Stimulated activated CD4-positive, alpha-beta T cell treated with anti-CD3 and anti-CD28 coated beads, Interleukin-12 subunit alpha, Interleukin-12 subunit beta, amount 100 ng/mL, for 4 hours (primary cell): Measurements from ENCODE around the gene VCX3B.
"Not testable (repeated sequence)": the region's sequence is repeated elsewhere in the genome, so short reads cannot be mapped to it uniquely, and the experiment has no call there.

Experiments
- DNase-seq: peaks from one replicate; pipeline ENCODE4 v3.0.0-alpha.2; 2020

VCX3B gene

DNA sequence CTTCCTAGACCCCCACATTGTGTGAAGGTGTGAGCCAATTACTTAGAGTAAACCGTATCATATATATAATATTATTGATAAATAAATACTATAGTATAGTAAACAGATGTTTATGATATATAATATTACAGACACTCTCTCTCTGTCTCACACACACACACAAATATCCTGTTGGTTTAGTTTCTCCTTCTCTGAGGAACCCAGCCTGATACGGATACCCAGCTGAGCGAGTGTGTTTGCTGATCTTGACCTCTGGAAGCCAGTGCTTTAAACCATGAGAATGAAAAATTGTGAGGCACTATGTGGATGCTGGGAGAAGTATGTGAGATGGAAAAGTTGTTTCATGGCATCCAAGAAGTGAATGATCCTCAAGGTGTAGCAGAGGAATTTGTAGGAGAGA, at the start of gene VCX3B:
Gene VCX3B, plus strand, starts transcription at position 301 of the 400 bp plus-strand sequence. CDS start 621 bp downstream, outside the sequence.
- not testable (repeated sequence) for DNase-seq

GRCh38 chrX:8418301-8418700, 46.3 kb upstream of the VCX3B start:
- no peak for DNase-seq

DNA sequence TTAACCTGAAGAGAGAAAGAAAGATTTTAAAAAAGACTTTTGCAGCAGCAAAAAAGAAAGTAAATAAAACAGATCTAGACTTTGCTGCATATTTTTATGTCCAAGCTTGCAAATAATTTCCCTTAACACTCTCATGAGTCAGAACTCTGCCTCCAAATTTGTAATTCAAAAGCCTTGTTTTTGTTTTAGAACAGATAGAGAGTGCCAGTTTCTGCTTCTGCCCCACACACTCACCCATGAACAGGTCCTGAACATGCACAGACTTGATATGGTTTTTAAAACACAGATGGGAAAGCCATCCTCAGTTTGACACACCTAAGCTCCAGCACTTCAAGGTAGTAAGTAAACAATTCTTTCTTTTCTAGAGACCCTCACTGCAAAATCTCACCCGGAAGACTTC, 39.7 kb upstream of the VCX3B start:
- no peak for DNase-seq

DNA sequence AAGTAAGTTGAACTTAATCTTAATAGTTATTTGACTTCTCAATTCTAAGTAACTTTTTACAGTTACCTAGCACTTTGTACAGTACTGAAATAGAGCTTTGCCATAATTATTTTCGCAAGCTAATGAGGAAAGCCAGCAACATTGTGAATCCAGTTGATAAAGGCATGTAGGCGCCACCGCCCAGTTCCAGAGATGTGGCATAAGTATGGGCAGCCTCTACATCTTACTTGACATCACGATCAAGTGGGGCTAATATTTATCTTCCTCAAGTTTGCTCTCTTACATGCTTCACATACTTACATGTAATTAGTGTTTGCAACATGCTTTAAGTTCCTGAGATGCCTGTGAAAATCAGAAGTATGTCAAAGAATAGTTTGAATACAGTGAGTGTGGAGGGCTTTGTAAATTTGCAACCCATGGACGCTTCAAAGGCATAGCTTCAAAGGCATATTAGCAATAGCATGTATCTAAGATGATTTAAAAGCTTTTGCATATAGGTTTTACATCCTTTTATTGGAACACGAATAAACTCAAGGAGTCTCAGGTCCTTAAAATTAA, 34.9 kb upstream of the VCX3B start:
- no peak for DNase-seq

DNA sequence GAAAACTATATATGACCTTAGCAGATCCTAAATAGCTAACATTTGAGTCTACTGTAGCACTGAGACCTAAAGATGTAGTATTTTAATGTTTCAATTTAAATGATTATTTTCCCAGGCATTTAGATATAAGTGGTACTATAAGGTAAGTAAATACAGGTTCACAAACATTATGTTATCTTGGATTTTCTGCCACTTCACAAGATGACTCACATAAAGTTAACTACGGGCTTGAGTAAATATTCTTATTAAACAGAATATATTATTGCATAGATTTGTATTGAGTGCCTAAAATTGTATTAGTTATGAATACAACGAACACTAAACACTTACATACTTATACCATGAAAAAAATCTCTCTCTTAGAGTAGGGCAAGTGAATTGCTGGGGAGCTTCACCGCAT, 34.2 kb upstream of the VCX3B start:
- DNase-seq: no peak

- DNase-seq: no peak
Observed at GRCh38 chrX:8432396-8432795, 32.2 kb upstream of the VCX3B start.

GRCh38 chrX:8433109-8434062, 31.2 kb upstream of the VCX3B start:
- no peak for DNase-seq

GRCh38 chrX:8447368-8447767, 17.3 kb upstream of the VCX3B start:
- no peak for DNase-seq

- not testable (repeated sequence) for DNase-seq
Observed at GRCh38 chrX:8452343-8452742, 12.3 kb upstream of the VCX3B start.

- no peak for DNase-seq
Observed at GRCh38 chrX:8453611-8454010, 11.0 kb upstream of the VCX3B start.

DNA sequence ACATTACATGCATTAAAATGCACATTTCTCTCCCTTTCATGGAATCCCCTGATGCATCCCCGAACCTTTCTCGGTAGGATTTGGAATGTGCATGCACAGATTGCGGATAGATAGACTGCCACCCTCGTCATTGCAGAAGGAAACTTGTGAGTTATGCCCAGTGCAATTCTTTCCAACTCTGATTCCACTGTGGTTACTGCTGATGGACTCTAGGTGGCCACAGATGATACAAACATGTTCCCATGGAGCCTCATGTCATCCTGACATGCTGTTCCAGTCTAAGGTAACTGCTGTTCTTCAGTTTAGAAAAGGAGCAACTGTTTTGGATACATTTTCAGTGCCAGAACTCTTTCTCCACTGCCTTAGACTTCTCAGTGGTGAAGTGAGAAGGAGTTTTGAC, 9.1 kb upstream of the VCX3B start:
- no peak for DNase-seq

- DNase-seq: no peak
Observed at GRCh38 chrX:8462488-8462887, 2.1 kb upstream of the VCX3B start.

DNA sequence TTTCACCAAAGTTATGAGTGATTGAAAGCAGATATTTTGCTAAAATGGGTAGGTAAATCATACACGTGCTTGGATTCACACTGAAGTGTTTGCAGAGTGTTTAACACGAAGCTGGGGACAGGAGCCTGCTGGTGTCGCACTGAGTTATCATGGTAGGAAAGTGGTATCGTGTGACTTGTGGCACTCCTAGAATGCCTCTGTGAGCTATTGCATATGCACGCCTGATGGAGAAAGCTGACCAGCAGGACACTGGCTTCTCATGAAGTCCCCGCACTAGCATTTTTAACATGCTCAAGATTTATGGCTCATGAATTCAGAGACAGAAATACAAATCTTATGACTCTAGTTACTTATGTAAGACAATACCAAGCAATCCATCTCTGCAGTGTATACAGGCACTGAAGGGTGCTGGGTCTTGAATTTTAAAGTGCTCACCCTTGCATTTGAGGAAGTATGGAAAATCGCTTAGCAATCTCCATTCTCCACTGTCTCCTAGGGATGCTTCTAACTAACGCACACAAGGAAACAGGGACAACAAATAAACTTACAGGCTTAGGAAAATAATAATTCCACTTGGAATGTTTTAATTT, 19.8 kb downstream of the VCX3B start:
- DNase-seq: no peak

DNA sequence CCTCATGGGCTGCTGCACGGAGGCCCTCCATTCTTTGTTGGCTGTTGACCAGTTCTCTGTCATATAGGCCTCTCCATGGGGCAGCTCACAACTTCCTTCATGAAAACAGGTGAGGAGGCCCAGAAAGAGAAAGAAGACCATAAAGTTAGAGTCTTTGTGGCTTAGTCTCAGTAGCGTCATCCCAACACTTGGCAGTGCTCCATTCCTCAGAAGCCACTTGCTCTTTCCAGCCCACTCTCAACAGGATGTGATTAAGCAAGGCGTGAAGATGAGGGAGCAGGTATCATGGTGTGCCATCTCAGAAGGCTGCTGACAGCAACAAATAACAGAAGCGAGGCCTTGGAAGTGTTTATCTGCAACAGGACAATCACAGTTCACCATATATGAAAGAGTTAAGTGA, 30.4 kb downstream of the VCX3B start:
- DNase-seq: not testable (repeated sequence)

DNA sequence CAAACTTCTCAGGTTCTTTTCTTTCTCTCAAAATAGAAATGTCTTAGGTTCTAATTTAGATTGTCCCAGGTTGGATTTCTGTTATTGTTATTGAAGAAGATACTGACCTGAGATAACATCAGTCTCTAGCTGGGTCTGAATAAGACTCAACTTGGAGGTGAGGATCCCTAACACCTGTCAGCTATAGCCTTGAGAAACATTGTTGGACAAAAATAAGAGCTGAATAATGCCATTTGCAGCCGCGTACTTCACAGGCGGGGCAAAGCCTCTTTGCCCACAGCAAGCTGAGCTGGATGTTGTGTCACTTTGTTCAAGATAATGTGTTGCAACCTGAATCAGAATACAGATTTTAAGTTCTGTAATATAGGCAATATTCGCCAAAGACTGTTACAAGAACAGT, 35.6 kb downstream of the VCX3B start:
- no peak for DNase-seq

- not testable (repeated sequence) for DNase-seq
Observed at GRCh38 chrX:8502101-8502500, 37.5 kb downstream of the VCX3B start.

DNA sequence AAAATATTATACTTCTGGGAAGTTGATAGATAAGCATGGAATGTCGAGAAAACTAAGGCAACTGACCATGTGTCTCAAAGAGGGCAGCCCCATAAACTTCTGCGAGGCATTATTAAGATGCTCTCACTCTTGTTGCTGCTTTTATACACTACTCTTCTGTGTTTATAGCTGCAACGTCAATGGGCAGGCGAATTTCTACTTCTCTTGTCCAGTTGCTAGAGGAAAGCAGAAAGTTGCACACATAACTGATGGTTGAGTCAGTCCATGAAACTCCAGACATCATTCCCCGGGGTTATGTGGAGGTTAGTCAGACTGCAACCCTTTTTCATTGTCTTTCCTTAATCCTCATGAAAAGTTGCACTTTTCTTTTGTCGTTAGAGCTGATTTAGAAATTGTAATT, 39.8 kb downstream of the VCX3B start:
- no peak for DNase-seq
